HG03378 (cell line): ENCODE measurements around the gene SHB.

ENCODE experiments used
- ATAC-seq: cut with Tn5 transposase; IDR thresholded peaks from one replicate; pipeline ENCODE4 v1.9.1; 2021; ENCODE audit warnings: mild to moderate bottlenecking, moderate library complexity; ENCODE audit not compliant: unreplicated experiment

The SHB gene

DNA sequence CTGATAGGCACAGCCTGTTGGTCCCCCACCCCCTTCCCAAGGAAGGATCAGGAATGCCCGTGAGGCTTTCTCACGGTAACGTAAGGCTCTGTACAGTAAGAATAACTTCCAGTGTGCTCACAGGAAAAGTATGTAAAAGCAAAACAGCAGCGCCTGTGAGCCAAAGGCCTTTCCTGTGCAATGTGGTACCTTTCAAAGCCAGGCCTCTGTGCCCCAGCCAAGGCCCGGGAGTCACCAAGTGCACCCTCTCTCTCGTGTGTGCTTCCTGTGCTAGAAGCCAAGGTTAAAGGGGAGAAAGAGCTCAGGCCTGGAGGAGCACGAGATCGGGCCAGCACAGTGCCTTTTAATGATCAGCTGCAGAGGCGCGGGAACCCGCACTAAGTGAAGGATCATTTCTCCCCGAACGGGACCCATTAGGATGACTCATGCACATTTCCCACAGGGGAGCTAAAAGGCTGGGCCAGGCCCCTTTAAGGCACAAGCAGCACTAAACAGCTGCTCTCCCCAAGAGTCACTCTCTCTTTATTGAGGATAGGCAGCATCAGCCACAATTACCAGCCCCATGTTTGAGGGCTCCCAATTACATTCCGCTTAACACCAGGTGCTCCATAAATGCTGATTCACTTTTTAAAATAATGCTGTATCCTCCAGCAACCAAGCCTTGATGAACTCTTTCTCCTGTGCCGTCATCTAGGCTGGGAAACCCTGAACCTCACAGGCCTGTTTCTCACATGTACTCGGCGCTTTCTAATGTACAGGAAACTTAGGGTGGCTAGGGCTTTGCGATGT, 42.8 kb downstream of the SHB start:
- no peak for ATAC-seq

DNA sequence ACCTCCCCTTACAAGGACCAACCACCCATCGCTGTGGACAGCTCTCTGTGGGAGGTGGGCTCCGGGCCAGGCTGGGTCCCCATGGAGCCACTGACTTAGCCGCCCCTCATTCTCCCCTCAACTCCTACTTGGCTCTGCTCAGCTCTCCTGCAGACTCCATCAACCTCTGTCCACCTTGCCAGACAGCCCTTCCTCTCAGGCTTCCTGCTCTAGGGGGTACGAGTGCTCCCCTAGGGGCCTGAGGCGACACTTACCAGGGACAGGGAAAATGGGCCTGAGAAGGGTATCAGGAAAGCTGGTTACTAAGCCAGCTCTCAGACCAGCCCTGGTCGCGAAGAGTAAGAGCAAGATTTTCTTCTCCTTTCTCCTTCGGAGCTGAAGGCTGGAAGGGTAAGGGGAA, 43.9 kb downstream of the SHB start:
- ATAC-seq, result no peak

DNA sequence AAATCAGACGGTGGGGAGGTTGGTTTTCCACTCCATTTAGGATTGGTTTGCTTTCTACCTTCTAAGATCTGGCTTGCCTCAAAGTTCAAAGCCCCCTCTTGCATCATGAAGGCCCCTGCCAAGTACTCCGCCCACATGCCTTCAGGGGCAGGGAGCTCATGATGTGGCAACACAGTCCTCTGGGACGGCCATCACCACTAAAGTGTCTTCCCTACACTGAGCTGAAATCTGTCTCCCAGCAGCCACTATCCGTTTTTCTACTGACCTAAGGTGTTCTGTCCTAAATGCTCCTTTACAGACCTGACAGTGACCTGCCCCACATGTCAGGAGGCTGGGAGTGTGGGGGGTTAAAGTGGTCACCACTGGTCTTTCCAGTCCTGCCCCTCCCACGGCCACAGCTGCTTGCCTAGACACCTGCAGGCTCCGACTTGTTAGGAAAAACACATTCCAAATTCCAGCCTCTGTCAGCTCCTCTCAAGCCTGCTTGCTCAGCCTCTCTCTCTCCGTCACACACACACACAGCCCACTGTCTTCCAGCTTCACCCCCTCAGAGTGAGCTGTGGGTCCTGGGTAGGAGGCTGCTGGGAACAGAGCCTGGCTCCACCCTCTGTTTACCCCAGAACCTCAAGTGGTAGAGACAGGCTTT, 44.9 kb downstream of the SHB start:
- no peak for ATAC-seq

DNA sequence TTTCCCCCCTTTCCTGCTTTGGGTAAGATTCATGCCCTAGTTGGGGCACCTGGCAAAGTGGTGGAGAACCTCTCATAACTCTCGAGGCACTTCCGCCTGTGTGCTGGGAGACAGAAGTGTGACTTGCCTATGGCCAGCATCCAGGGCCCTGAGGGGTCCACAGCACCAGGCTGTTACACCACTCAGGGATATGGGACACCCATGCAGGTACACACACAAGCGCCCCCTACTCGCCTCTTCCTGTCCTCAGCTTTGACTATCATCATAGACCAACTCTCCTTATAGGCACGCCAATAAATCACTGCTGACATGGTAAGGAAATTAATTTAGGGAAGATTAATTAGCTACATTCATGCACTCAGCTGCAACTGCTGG, 45.4 kb downstream of the SHB start:
- ATAC-seq, result no peak

DNA sequence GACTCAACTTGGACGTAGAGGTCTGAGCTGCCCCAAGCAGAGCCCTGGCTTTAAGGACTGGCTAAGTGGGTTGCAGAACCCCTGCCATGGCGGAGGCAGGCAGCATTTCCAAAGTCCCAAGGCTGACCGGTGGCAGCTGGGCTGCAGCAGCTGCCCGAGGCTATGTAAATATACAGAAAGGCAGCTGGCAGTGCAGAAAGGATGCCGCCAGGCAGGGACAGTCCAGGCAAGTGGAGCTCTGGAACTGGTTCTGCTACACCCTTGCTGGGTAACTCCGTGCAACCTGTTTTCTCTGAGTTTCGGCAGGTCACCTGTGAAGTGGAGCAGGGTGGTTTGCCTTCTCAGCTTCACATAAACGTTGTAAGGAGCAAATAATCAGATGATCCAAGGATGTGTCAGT, 46.0 kb downstream of the SHB start:
- no peak for ATAC-seq

GRCh38 chr9:38022203-38022895, 46.7 kb downstream of the SHB start:
- no peak for ATAC-seq

GRCh38 chr9:38020151-38021076, 48.6 kb downstream of the SHB start:
- ATAC-seq, result no peak

GRCh38 chr9:38019731-38020130, 49.3 kb downstream of the SHB start:
- no peak for ATAC-seq

GRCh38 chr9:38018958-38019602, 49.9 kb downstream of the SHB start:
- no peak for ATAC-seq

DNA sequence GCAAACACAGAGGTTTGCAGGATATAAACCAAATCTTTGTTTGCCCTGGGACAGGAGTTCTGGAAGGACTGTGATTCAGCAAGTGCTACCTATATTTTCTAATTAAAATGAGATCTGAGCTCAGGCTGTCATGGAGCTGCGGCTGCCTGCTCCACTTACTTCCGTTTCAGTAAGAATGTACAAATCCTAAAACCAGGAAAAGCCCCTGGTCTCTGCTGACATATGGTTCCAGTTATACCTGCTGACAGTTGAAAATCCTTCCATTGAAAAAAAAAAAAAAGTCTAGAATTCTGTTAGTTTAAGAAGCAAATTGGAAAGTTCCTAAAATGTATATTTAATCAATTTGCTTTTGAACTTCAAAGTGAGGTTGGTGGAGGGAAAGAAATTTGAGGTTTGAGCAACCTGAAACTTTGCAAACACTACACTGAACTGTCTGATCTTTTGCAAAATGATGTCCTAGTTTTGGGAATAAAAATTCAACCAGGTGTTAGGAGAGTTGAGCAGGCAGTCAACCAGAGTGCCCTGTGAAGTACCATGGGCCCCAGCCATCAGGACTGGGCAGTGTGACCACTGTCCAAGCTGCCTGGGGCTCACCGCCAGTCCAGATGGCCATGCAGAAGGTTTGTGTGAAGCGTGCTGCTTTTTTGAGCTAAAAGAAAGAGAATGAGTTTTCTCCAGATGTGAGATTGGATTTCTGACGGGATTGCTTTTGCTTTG, 50.6 kb downstream of the SHB start:
- ATAC-seq, result no peak

- ATAC-seq, result no peak
These were observed 51.2 kb downstream of the SHB start for GRCh38 chr9:38017885-38018186.

- ATAC-seq, result no peak
These were observed 51.7 kb downstream of the SHB start for GRCh38 chr9:38017149-38017884.

DNA sequence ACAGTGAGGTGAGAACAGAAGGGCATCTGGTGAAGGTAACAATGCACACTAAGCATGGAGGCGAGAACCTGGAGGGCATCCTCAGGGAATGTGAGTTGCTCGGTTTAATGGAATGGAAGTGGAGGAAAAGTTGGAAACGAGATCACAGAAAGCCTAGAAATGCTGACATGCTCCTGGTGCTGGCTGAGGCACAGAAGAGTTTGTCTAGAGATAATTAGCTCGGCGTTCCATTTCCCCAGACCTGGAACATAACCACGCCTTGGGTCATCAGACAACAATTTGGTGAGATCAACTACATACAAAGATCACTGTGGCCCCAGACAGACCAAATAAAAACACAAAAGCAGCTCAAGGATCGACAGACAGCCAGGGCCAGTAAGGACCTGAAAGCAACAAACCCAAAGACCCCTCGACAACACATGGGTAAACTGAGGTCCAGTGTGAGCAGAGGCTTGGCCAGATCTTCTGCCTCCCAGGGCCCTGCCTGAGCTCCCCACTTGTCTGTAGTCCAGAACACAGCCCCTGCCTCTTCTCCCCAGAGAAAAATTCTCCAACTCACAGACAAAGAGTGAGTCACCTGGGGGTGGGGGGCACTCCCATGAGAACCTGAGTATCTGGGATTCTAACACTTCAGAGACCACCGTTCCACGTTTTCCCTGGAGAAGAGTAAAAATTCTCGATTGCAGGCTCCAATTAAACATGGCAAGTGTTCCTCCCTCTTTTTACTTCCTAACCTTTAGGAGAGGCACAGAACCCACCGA, 52.5 kb downstream of the SHB start:
- no peak for ATAC-seq

- ATAC-seq, result no peak
These were observed 53.1 kb downstream of the SHB start for GRCh38 chr9:38015906-38016305.

DNA sequence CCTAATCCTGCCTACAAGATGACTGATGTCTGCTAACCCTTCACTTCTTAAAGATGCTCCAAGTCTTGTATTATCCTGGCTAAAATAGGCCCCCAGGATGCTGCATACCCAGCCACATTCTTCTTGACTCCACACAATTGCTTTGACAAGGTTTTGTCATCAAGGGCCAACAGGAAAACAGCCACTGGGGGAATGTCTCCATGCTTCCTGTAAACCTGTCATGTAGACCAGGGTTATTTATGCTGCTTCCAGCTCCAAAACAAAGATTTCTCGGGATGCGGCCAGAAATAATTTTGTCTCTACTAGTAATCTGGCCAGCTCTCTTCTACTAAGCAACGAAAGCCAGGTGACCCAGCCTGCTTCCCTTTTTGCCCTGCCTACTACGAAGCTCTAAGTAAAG, 53.8 kb downstream of the SHB start:
- ATAC-seq, result no peak

DNA sequence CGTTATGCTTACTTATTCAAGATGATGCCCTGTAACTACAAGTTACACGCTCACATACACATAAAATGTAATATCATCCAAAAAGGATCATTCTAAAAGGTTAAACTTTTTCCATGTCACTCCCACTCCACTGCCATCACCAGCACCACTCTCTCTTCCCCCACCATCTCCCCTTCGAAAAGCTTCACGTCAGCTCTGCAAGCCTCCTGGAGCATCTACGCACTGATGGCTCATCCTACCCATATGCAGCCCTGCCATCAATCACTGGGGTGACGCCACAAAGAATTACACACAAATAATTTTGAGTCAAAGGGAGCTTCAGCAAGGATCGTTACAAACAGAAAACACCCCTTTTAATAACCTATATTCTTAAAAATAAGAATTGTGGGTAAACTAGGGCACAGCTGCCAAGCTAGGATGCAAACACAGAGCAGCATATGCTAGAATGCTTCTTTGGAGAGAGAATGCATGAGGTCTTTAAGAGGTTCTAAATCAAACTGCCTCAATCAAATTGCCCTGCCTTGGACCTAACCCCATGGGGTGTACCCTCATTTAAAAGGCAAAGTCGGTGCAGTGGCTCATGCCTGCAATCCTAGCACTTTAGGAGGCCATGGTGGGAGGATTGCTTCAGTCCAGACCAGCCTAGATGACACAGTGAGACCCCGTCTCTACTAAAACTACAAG, 56.1 kb downstream of the SHB start:
- no peak for ATAC-seq

- ATAC-seq, result no peak
These were observed 57.0 kb downstream of the SHB start for GRCh38 chr9:38011991-38012390.
